GM19328 (cell line): ENCODE data around the gene CCDC40.

Experiments
- ATAC-seq: cut with Tn5 transposase; IDR thresholded peaks from one replicate; pipeline ENCODE4 v1.9.1; 2021; ENCODE audit warnings: mild to moderate bottlenecking, moderate library complexity; ENCODE audit not compliant: unreplicated experiment

The CCDC40 gene

GRCh38 chr17:80129006-80129565 lies 92.6 kb downstream of the CCDC40 start:
- no peak for ATAC-seq

GRCh38 chr17:80130992-80131391 lies 94.5 kb downstream of the CCDC40 start:
- ATAC-seq: no peak

GRCh38 chr17:80132906-80133625 lies 96.6 kb downstream of the CCDC40 start:
- ATAC-seq: no peak

GRCh38 chr17:80133626-80133970 lies 97.2 kb downstream of the CCDC40 start:
- ATAC-seq: no peak

GRCh38 chr17:80137131-80137530 lies 100.7 kb downstream of the CCDC40 start:
- ATAC-seq: no peak

- no peak for ATAC-seq
These were observed 102.5 kb downstream of the CCDC40 start for GRCh38 chr17:80138856-80139426.

- no peak for ATAC-seq
These were observed 105.2 kb downstream of the CCDC40 start for GRCh38 chr17:80141463-80142165.

- no peak for ATAC-seq
These were observed 106.5 kb downstream of the CCDC40 start for GRCh38 chr17:80142929-80143328.

- ATAC-seq: no peak
These were observed 108.9 kb downstream of the CCDC40 start for GRCh38 chr17:80145076-80146075.

- peak; percentile 17 for ATAC-seq
These were observed 109.9 kb downstream of the CCDC40 start for GRCh38 chr17:80146121-80147034.

GRCh38 chr17:80147035-80147822 lies 110.8 kb downstream of the CCDC40 start, which contains the start of gene EIF4A3:
TSS of gene EIF4A3 (minus strand) at chr17:80147128. CDS start at chr17:80146961, 167 bp downstream.
- ATAC-seq: peak; percentile 75
